ENCODE measurements around the gene BPIFA3.
"Not testable (repeated sequence)": the region's sequence is repeated elsewhere in the genome, so short reads cannot be mapped to it uniquely, and the experiment has no call there.

The BPIFA3 gene

DNA sequence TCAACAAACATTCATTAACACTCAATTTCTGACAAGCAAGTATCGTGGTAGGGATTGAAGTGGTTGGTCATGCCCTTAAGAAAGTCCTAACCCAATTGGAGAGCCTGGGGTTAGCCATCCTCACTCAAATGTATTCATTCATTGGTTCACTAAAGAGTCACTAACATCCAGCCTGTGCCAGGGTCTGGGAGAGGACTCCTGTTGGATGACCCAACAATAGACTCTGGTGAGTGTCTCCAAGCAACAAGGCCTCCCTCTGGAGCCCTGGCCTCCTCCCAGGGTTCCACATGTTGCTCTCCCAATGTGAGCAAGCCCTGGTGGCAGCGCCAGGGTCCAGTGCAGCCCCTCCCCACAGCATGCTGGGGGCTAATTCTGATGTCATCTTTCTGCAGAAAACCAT is at the start of gene BPIFA3:
Gene BPIFA3, plus strand, starts transcription at position 301 of the 400 bp plus-strand sequence. CDS start 185 bp downstream, outside the sequence.
- DNase-seq (ENCODE audit: low read depth in 1 of 2, low spot score in 1 of 2): no peak

GRCh38 chr20:33167859-33168258 is 49.3 kb upstream of the BPIFA3 start, which contains the start of gene BPIFA2:
TSS of gene BPIFA2 (plus strand) at chr20:33168159. CDS start at chr20:33169146, 987 bp downstream.
- no peak for DNase-seq (ENCODE audit: low read depth in 1 of 2, low spot score in 1 of 2)

- no peak for DNase-seq (ENCODE audit: low read depth in 1 of 2, low spot score in 1 of 2)
These were observed 47.9 kb upstream of the BPIFA3 start for GRCh38 chr20:33169176-33169794.

DNA sequence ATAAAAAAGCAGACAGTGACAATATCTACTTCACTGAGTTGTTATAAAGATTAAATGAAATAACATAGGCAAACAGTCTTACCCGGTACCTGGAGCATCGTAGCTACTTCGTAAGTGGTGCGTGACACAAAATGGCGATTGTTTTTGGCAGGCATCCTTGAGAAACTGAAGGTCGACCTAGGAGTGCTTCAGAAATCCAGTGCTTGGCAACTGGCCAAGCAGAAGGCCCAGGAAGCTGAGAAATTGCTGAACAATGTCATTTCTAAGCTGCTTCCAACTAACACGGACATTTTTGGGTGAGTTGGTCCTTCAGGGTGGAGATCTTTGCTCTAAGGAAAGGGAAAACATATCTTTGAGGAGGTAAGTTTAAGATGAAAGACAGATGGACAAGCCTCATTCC is 44.4 kb upstream of the BPIFA3 start:
- DNase-seq (ENCODE audit: low read depth in 1 of 2, low spot score in 1 of 2): no peak

- DNase-seq (ENCODE audit: low read depth in 1 of 2, low spot score in 1 of 2): no peak
These were observed 42.0 kb upstream of the BPIFA3 start for GRCh38 chr20:33175123-33175522.

DNA sequence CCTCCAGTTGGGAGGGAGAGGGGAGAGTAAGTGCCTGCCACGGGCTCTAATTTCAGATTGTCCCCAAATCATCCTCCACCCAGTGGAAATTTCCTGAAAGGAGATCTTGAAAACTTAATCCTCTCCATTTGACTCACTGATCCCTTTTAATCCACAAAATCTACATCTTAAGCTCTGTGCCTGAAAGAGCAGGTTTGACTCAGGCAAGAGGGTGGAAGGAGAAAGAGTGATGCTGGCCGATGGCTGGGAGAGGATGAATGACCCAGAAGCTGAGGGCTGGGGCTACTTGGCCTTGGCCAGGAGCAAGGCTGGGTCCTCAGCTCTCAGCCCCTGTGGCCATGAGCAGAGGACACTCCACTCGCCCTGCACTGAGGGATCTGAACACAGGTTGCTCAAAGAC is 41.1 kb upstream of the BPIFA3 start:
- DNase-seq (ENCODE audit: low read depth in 1 of 2, low spot score in 1 of 2): no peak

GRCh38 chr20:33177866-33178265 is 39.3 kb upstream of the BPIFA3 start:
- DNase-seq (ENCODE audit: low read depth in 1 of 2, low spot score in 1 of 2): no peak

DNA sequence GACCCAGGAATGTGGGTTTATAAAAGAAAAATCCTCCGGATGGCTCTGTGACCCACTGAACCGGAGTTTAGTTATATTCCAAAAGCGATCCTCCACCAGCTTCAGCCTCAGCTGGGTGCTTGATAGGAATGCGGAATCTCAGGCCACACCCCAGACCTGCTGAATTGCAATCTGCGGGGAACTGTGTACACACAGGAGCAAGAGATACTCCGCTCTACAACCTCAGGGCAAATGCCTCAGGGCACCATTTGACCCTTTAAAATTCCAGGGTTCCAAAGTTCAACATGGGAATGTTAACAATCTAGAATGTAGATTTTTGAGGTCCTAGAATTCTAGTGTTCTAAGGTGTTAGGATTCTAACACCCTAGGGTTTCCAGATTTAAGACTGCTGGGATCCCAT is 38.4 kb upstream of the BPIFA3 start:
- DNase-seq (ENCODE audit: low read depth in 1 of 2, low spot score in 1 of 2): no peak

- DNase-seq (ENCODE audit: low read depth in 1 of 2, low spot score in 1 of 2): no peak
These were observed 37.0 kb upstream of the BPIFA3 start for GRCh38 chr20:33180169-33180568.

GRCh38 chr20:33181482-33182093 is 35.6 kb upstream of the BPIFA3 start:
- DNase-seq (ENCODE audit: low read depth in 1 of 2, low spot score in 1 of 2): no peak

DNA sequence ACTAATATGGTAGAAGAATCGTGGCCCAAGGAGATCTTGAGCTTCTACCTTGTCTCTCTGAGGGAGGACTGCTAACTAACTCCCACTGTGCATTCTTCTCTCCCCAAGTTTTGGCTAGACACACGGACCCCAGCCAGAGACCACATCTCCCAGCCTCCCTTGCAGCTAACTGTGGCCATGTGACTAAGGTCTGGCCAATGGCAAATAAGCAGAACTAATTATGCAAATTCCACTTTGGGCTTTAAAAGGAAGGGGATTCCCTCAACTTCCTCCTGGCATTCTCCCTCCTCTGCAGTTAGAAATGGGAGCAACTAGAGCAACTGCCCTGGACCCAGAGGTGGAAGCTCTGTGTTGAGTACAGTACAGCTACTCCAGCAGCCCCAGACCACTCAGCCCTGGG is 33.8 kb upstream of the BPIFA3 start:
- DNase-seq (ENCODE audit: low read depth in 1 of 2, low spot score in 1 of 2): no peak

DNA sequence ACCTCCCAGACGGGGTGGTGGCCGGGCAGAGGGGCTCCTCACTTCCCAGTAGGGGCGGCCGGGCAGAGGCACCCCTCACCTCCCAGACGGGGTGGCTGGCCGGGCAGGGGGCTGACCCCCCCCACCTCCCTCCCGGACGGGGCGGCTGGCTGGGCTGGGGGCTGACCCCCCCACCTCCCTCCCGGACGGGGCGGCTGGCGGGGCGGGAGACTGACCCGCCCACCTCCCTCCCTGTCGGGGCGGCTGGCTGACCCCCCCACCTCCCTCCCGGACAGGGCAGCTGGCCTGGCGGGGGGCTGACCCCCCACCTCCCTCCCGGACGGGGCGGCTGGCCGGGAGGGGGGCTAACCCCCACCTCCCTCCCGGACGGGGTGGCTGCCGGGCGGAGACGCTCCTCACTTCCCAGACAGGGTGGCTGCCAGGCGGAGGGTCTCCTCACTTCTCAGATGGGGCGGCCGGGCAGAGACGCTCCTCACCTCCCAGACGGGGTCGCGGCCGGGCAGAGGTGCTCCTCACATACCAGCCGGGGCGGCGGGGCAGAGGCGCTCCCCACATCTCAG is 32.0 kb upstream of the BPIFA3 start:
- not testable (repeated sequence) for DNase-seq (ENCODE audit: low read depth in 1 of 2, low spot score in 1 of 2)

GRCh38 chr20:33187491-33187890 is 29.7 kb upstream of the BPIFA3 start:
- DNase-seq (ENCODE audit: low read depth in 1 of 2, low spot score in 1 of 2): no peak

DNA sequence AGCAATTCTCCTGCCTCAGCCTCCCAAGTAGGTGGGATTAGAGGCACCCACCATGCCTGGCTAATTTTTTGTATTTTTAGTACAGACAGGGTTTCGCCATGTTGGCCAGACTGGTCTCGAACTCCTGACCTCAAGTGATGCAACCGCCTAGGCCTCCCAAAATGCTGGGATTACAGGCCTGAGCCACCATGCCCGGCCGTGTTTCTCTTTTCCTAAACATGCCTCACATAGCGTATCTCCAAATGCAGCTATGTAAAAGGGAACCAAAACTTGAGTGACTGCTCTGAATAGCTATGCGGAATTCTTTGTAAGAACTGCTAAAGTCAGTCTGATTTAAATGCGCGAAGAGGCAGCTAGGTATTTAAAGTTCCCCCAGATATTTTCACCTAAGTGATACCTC is 28.7 kb upstream of the BPIFA3 start:
- DNase-seq (ENCODE audit: low read depth in 1 of 2, low spot score in 1 of 2): no peak

DNA sequence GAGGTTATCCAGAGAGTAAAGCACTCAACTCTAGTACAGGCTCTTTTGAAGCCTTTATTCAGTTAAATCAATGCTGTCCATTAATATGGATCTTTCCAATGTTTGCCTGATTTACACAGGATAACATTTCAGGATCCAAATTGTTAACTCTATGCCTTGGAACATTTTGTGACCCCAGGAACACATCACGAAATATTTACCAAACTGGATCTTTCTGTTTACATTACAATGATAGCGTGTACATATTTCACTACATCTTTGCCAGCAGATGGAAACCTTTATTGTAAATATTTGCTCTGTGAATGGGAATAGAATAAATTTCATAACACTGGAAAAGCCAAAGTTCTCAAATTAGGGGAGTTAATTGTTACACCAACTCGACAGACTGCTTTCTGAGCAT is 25.7 kb upstream of the BPIFA3 start:
- no peak for DNase-seq (ENCODE audit: low read depth in 1 of 2, low spot score in 1 of 2)

GRCh38 chr20:33191955-33192354 is 25.2 kb upstream of the BPIFA3 start:
- DNase-seq (ENCODE audit: low read depth in 1 of 2, low spot score in 1 of 2): no peak

DNA sequence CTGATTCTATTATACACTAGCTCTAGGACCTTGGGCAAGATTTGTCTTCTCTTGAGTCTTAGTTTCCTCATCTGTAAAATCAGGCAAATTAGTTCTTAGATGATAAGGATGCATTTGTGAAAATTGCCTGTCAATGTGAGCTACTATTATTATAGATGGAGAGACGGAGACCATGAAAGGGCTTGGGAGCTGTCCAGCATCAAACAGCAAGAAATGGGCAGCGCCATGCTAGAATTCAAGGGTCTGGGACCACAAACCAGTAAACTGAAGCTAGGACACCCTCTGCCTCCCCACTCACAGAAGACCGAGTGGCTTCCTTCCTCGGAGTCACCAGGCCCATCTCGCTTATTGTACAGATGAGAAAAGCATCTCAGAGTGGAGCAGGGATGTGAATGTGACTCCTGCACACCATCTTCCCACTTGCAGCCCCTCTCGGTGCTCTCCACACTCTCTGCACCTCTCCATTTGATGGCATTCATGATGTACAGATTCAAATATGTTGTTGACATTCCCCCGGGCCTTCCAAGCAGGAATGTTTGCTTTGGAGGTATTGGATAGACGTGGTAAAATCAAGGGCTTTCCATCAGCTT is 24.1 kb upstream of the BPIFA3 start:
- no peak for DNase-seq (ENCODE audit: low read depth in 1 of 2, low spot score in 1 of 2)

- DNase-seq (ENCODE audit: low read depth in 1 of 2, low spot score in 1 of 2): no peak
These were observed 18.1 kb upstream of the BPIFA3 start for GRCh38 chr20:33199026-33199425.

GRCh38 chr20:33202451-33202850 is 14.7 kb upstream of the BPIFA3 start:
- DNase-seq (ENCODE audit: low read depth in 1 of 2, low spot score in 1 of 2): no peak

GRCh38 chr20:33203444-33203843 is 13.7 kb upstream of the BPIFA3 start:
- no peak for DNase-seq (ENCODE audit: low read depth in 1 of 2, low spot score in 1 of 2)

- DNase-seq (ENCODE audit: low read depth in 1 of 2, low spot score in 1 of 2): no peak
These were observed 7.4 kb upstream of the BPIFA3 start for GRCh38 chr20:33209789-33210188.

DNA sequence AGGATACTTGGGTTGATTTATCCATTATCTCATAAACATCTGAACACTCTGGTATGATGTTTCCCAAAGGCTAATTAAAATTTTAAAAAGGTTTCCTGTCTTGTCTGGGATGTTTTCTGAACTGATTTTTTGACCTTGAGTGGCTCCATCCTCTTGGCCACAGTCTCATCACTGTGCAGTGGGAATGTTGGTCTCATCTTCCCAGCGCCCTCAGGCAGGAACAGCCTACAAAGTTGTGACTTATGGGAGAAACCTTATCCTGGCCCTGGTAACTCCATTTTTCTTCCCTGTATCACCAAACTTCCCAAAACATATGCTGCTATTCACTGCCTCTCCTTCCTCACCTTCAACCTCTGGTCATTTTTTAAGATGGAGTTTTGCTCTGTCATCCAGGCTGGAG is 6.8 kb upstream of the BPIFA3 start:
- DNase-seq (ENCODE audit: low read depth in 1 of 2, low spot score in 1 of 2): no peak

All from stimulated activated CD4-positive, alpha-beta T cell treated with anti-CD3 and anti-CD28 coated beads, Interleukin-15, amount 100 ng/mL, for 1 hour (primary cell).